Neural cell (in vitro differentiated cells): Measurements from ENCODE around the gene TMEM132C.

Experiments used
- EP300 ChIP-seq: fragments of 450-650 bp; conservative IDR thresholded peaks from 2 replicates; pipeline ENCODE4 v1.6.1; 2014; ENCODE audit warnings: antibody characterized with exemption, mild to moderate bottlenecking, moderate library complexity; ENCODE audit not compliant: poor library complexity, severe bottlenecking
- EZH2 ChIP-seq: fragments of 200-600, 300-800 bp; shearing (Covaris generic), sonication (generic); IDR thresholded peaks from 2 replicates; pipeline ENCODE4 v1.6.1; 2014; ENCODE audit warnings: antibody characterized with exemption, low read length, borderline replicate concordance, mild to moderate bottlenecking; ENCODE audit not compliant: insufficient read depth, poor library complexity, severe bottlenecking
- POLR2AphosphoS5 ChIP-seq: IDR thresholded peaks from 2 replicates; pipeline ENCODE4 v1.6.1; 2012
- RAD21 ChIP-seq: fragments of 450-650 bp; conservative IDR thresholded peaks from 2 replicates; pipeline ENCODE4 v1.6.1; 2014; ENCODE audit warnings: antibody characterized with exemption, mild to moderate bottlenecking, moderate library complexity
- SMC3 ChIP-seq: fragments of 450-650 bp; conservative IDR thresholded peaks from 2 replicates; pipeline ENCODE4 v1.6.1; 2014; ENCODE audit warnings: antibody characterized with exemption, mild to moderate bottlenecking, moderate library complexity; ENCODE audit not compliant: poor library complexity
- TAF1 ChIP-seq: IDR thresholded peaks from 2 replicates; pipeline ENCODE4 v1.6.1; 2012; ENCODE audit warnings: low read depth
- TF ChIP-seq, protein P1 (sequence below): fragments of 450-650 bp; IDR thresholded peaks from 2 replicates; pipeline ENCODE4 v1.5.1; 2014; ENCODE audit warnings: antibody characterized with exemption, mild to moderate bottlenecking, moderate library complexity; ENCODE audit not compliant: poor library complexity, severe bottlenecking
- TF ChIP-seq, protein P2 (sequence below): IDR thresholded peaks from 2 replicates; pipeline ENCODE4 v1.6.1; 2012; ENCODE audit warnings: borderline replicate concordance

DNA sequence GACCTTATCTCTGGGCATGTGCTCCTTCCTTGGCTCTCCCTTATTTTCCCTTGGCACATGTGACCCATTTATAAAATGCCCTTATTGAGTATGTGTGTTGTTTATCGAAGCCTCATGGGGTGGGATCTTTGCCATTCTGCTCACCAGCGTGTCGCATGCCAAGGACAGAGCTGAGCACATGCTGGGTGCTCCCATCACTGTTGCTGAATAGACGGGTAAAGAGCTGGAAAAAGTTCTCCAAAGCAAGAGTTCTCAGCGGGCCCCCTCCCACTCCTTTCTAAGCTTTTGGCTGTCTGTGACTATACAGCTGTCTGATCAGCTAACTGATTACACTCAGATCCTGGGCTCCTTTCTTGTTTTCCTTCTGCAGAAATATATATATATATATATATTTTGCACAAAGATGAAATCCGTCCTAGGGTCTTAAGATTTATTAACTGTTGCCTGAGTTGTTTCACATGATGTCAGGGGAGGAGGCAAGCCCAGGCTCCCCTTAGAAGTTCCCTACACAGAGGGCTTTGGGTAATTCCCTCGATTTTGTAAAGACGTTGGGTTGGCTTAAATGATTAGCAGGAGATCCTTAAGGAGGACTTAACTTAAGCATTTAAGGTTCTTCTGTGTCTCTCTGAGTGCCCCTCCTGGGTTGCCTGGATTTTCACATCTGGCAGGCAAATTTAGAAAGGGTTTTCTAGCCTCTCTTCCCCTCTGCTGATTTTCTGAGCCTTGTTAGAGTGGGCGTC is 71.6 kb downstream of the TMEM132C start:
- TF ChIP-seq, protein P1, sequence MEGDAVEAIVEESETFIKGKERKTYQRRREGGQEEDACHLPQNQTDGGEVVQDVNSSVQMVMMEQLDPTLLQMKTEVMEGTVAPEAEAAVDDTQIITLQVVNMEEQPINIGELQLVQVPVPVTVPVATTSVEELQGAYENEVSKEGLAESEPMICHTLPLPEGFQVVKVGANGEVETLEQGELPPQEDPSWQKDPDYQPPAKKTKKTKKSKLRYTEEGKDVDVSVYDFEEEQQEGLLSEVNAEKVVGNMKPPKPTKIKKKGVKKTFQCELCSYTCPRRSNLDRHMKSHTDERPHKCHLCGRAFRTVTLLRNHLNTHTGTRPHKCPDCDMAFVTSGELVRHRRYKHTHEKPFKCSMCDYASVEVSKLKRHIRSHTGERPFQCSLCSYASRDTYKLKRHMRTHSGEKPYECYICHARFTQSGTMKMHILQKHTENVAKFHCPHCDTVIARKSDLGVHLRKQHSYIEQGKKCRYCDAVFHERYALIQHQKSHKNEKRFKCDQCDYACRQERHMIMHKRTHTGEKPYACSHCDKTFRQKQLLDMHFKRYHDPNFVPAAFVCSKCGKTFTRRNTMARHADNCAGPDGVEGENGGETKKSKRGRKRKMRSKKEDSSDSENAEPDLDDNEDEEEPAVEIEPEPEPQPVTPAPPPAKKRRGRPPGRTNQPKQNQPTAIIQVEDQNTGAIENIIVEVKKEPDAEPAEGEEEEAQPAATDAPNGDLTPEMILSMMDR: no peak
- TF ChIP-seq, protein P2, sequence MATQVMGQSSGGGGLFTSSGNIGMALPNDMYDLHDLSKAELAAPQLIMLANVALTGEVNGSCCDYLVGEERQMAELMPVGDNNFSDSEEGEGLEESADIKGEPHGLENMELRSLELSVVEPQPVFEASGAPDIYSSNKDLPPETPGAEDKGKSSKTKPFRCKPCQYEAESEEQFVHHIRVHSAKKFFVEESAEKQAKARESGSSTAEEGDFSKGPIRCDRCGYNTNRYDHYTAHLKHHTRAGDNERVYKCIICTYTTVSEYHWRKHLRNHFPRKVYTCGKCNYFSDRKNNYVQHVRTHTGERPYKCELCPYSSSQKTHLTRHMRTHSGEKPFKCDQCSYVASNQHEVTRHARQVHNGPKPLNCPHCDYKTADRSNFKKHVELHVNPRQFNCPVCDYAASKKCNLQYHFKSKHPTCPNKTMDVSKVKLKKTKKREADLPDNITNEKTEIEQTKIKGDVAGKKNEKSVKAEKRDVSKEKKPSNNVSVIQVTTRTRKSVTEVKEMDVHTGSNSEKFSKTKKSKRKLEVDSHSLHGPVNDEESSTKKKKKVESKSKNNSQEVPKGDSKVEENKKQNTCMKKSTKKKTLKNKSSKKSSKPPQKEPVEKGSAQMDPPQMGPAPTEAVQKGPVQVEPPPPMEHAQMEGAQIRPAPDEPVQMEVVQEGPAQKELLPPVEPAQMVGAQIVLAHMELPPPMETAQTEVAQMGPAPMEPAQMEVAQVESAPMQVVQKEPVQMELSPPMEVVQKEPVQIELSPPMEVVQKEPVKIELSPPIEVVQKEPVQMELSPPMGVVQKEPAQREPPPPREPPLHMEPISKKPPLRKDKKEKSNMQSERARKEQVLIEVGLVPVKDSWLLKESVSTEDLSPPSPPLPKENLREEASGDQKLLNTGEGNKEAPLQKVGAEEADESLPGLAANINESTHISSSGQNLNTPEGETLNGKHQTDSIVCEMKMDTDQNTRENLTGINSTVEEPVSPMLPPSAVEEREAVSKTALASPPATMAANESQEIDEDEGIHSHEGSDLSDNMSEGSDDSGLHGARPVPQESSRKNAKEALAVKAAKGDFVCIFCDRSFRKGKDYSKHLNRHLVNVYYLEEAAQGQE: no peak
- no peak for TF ChIP-seq EZH2
- no peak for TF ChIP-seq SMC3
- TF ChIP-seq POLR2AphosphoS5: no peak
- TF ChIP-seq TAF1: no peak
- TF ChIP-seq RAD21: no peak
- TF ChIP-seq EP300: no peak
